K562 (cell line): ENCODE results near the gene MGP. TPM values are rescaled to one million over a fixed set of nuclear protein-coding genes. Genes with fewer than 3 reads are reported as not detected.

ENCODE experiments used
- ARID1B ChIP-seq: fragments of 450-650 bp; IDR thresholded peaks from 2 replicates; pipeline ENCODE4 v1.6.1; 2016; ENCODE audit warnings: antibody characterized with exemption, mild to moderate bottlenecking, inconsistent platforms
- CBFA2T2 ChIP-seq: fragments of 450-650 bp; conservative IDR thresholded peaks from 2 replicates; pipeline ENCODE4 v1.6.1; 2017; ENCODE audit warnings: mild to moderate bottlenecking
- E2F3 ChIP-seq: fragments of 250-450 bp; sonication (Bioruptor Pico); IDR thresholded peaks from 2 replicates; pipeline ENCODE4 v1.4.0; 2020; ENCODE audit warnings: mild to moderate bottlenecking
- ETV5 ChIP-seq: sonication (generic); formaldehyde crosslinking; IDR thresholded peaks from 2 replicates; pipeline ENCODE4 v1.4.0; 2020; ENCODE audit warnings: low read depth, mild to moderate bottlenecking, missing genetic modification reagents
- FOS ChIP-seq: IDR thresholded peaks from 3 replicates; pipeline ENCODE4 v1.6.1; 2011; ENCODE audit not compliant: insufficient read length; ENCODE audit errors: extremely low read depth
- MEIS2 ChIP-seq: fragments of 450-650 bp; IDR thresholded peaks from 2 replicates; pipeline ENCODE4 v1.6.1; 2014; ENCODE audit warnings: mild to moderate bottlenecking; ENCODE audit not compliant: partially characterized antibody
- NFIC ChIP-seq: fragments of 450-650 bp; IDR thresholded peaks from 2 replicates; pipeline ENCODE4 v1.6.1; 2017; ENCODE audit warnings: mild to moderate bottlenecking, inconsistent platforms
- SMARCC2 ChIP-seq: fragments of 450-650 bp; IDR thresholded peaks from 2 replicates; pipeline ENCODE4 v1.6.1; 2017; ENCODE audit warnings: antibody characterized with exemption, moderate library complexity, mild to moderate bottlenecking, low read depth
- ZNF165 ChIP-seq: fragments of 250-450 bp; sonication (Bioruptor Pico); IDR thresholded peaks from 2 replicates; pipeline ENCODE4 v1.4.0; 2020; ENCODE audit warnings: borderline replicate concordance
- ZNF217 ChIP-seq: sonication (generic); formaldehyde crosslinking; IDR thresholded peaks from 2 replicates; pipeline ENCODE4 v1.8.0; 2022; ENCODE audit warnings: mild to moderate bottlenecking, missing genetic modification reagents
- ZNF282 ChIP-seq: sonication (generic); formaldehyde crosslinking; IDR thresholded peaks from 2 replicates; pipeline ENCODE4 v1.8.1; 2023; ENCODE audit warnings: missing genetic modification reagents
- ZNF507 ChIP-seq: conservative IDR thresholded peaks from 2 replicates; pipeline ENCODE4 v1.6.1; 2017; ENCODE audit warnings: missing genetic modification characterization, missing compliant biosample characterization
- ZNF518B ChIP-seq: fragments of 250-450 bp; sonication (Bioruptor Pico); IDR thresholded peaks from 2 replicates; pipeline ENCODE4 v1.5.0; 2021; ENCODE audit warnings: mild to moderate bottlenecking, moderate library complexity
- polyA plus RNA-seq, 8 experiments: library from polyadenylated mRNA; depleted of rRNA in 4 of 8; stranded (reverse) in 5 of 8; unstranded in 3 of 8; fragments of >200 nt; fragmentation: Nextera tagmentation in 2 of 8; fragmentation: Illumina TruSeq in 1 of 8; extraction: Ambion mirVana in 2 of 8; extraction: Trizol in 1 of 8; gene quantifications; 2 replicates each; pipeline versions ENCODE4 v1.2.1 to v1.2.3, GENCODE V29; 2011 to 2014; ENCODE audit warnings: inconsistent platforms in 1 of 8, missing spikeins in 1 of 8
- total RNA-seq, 7 experiments: library from RNA; depleted of rRNA in 6 of 7; stranded (reverse); fragments of >200 nt in 6 of 7; fragmentation: Illumina TruSeq in 2 of 7; extraction: Trizol in 2 of 7; gene quantifications; 2 replicates each; pipeline versions ENCODE4 v1.2.1 to v1.2.3, GENCODE V29; 2011 to 2021; ENCODE audit warnings: low replicate concordance in 1 of 7
- TF ChIP-seq, protein P1 (sequence below): fragments of 450-650 bp; formaldehyde crosslinking; IDR thresholded peaks from 2 replicates; pipeline ENCODE4 v1.4.0; 2020; ENCODE audit warnings: mild to moderate bottlenecking, mixed read lengths
- TF ChIP-seq, protein P2 (sequence below): sonication (generic); formaldehyde crosslinking; IDR thresholded peaks from 2 replicates; pipeline ENCODE4 v1.8.0; 2023; ENCODE audit warnings: mild to moderate bottlenecking, missing genetic modification reagents
- TF ChIP-seq, protein P3 (sequence below): sonication (generic); formaldehyde crosslinking; IDR thresholded peaks from 2 replicates; pipeline ENCODE4 v1.8.0; 2022; ENCODE audit warnings: missing genetic modification reagents, mild to moderate bottlenecking, borderline replicate concordance
- TF ChIP-seq, protein P4 (sequence below): fragments of 450-650 bp; formaldehyde crosslinking; IDR thresholded peaks from 2 replicates; pipeline ENCODE4 v1.4.0; 2020; ENCODE audit warnings: mild to moderate bottlenecking, moderate library complexity
- TF ChIP-seq, protein P5 (sequence below): sonication (generic); formaldehyde crosslinking; IDR thresholded peaks from 2 replicates; pipeline ENCODE4 v1.9.0; 2022; ENCODE audit warnings: mild to moderate bottlenecking, missing genetic modification reagents

Gene MGP
- total and polyA plus RNA-seq, 9 of the 15 experiments (the other 6 are each of a cell fraction or from before 2014, with no cell fraction given), result 1.2 TPM; not detected in 8

DNA sequence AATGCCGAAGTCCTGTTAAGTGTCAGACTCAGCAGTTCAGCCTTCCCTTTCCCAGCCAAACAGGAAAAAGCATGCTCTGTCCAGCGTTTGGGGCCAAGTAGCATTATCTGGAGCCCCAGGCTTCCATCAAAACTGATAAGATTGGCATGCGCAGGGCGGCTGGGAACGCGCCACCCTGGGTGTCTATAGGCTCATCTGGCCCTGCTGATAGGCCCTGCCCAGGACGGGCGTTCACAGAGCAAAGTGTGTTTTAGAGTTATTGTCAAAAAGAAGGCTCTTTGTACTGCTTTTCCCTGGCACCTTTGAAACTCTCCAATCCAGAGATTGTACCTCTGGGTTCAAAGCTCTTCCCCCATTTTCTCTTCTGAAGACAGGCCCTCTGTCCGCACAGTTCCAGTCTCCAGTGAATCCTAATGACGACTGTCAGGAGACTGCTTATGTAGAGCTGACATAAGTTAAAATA lies 42.2 kb downstream of the MGP start, which contains the start of gene ART4 (continued):
- TF ChIP-seq, protein P1, sequence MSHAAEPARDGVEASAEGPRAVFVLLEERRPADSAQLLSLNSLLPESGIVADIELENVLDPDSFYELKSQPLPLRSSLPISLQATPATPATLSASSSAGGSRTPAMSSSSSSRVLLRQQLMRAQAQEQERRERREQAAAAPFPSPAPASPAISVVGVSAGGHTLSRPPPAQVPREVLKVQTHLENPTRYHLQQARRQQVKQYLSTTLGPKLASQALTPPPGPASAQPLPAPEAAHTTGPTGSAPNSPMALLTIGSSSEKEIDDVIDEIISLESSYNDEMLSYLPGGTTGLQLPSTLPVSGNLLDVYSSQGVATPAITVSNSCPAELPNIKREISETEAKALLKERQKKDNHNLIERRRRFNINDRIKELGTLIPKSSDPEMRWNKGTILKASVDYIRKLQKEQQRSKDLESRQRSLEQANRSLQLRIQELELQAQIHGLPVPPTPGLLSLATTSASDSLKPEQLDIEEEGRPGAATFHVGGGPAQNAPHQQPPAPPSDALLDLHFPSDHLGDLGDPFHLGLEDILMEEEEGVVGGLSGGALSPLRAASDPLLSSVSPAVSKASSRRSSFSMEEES (CRISPR knock-in tag), result no peak
- no peak for TF ChIP-seq ETV5 (CRISPR knock-in tag)
- no peak for TF ChIP-seq ZNF518B (CRISPR knock-in tag)
- TF ChIP-seq ZNF165 (CRISPR knock-in tag), result no peak
- peak; percentile 84 for TF ChIP-seq ARID1B
- TF ChIP-seq CBFA2T2, result peak; percentile 76
- no peak for TF ChIP-seq FOS
- no peak for TF ChIP-seq ZNF282 (CRISPR knock-in tag)
- TF ChIP-seq, protein P2, sequence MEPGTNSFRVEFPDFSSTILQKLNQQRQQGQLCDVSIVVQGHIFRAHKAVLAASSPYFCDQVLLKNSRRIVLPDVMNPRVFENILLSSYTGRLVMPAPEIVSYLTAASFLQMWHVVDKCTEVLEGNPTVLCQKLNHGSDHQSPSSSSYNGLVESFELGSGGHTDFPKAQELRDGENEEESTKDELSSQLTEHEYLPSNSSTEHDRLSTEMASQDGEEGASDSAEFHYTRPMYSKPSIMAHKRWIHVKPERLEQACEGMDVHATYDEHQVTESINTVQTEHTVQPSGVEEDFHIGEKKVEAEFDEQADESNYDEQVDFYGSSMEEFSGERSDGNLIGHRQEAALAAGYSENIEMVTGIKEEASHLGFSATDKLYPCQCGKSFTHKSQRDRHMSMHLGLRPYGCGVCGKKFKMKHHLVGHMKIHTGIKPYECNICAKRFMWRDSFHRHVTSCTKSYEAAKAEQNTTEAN (CRISPR knock-in tag), result no peak
- peak; percentile 35; the same call in 1 of the 2 replicates for TF ChIP-seq NFIC
- TF ChIP-seq, protein P3, sequence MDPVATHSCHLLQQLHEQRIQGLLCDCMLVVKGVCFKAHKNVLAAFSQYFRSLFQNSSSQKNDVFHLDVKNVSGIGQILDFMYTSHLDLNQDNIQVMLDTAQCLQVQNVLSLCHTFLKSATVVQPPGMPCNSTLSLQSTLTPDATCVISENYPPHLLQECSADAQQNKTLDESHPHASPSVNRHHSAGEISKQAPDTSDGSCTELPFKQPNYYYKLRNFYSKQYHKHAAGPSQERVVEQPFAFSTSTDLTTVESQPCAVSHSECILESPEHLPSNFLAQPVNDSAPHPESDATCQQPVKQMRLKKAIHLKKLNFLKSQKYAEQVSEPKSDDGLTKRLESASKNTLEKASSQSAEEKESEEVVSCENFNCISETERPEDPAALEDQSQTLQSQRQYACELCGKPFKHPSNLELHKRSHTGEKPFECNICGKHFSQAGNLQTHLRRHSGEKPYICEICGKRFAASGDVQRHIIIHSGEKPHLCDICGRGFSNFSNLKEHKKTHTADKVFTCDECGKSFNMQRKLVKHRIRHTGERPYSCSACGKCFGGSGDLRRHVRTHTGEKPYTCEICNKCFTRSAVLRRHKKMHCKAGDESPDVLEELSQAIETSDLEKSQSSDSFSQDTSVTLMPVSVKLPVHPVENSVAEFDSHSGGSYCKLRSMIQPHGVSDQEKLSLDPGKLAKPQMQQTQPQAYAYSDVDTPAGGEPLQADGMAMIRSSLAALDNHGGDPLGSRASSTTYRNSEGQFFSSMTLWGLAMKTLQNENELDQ (CRISPR knock-in tag), result no peak
- no peak for TF ChIP-seq SMARCC2
- TF ChIP-seq, protein P4, sequence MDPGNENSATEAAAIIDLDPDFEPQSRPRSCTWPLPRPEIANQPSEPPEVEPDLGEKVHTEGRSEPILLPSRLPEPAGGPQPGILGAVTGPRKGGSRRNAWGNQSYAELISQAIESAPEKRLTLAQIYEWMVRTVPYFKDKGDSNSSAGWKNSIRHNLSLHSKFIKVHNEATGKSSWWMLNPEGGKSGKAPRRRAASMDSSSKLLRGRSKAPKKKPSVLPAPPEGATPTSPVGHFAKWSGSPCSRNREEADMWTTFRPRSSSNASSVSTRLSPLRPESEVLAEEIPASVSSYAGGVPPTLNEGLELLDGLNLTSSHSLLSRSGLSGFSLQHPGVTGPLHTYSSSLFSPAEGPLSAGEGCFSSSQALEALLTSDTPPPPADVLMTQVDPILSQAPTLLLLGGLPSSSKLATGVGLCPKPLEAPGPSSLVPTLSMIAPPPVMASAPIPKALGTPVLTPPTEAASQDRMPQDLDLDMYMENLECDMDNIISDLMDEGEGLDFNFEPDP (CRISPR knock-in tag), result no peak
- TF ChIP-seq, protein P5, sequence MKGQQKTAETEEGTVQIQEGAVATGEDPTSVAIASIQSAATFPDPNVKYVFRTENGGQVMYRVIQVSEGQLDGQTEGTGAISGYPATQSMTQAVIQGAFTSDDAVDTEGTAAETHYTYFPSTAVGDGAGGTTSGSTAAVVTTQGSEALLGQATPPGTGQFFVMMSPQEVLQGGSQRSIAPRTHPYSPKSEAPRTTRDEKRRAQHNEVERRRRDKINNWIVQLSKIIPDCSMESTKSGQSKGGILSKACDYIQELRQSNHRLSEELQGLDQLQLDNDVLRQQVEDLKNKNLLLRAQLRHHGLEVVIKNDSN (CRISPR knock-in tag), result no peak
- TF ChIP-seq E2F3 (CRISPR knock-in tag), result no peak
- no peak for TF ChIP-seq ZNF507 (tag)
- TF ChIP-seq MEIS2, result peak; percentile 19
- no peak for TF ChIP-seq ZNF217 (CRISPR knock-in tag)
